Psoas muscle (tissue), 8 donors: ENCODE results near the gene CCDC70. TPM values are rescaled to one million over a fixed set of nuclear protein-coding genes. Genes with fewer than 3 reads are reported as not detected.

Experiments used
- ATAC-seq, 4 donors: fragments of 200-7000 bp; cut with Tn5 transposase; one replicate each; pipeline ENCODE4 v1.9.1; 2020; ENCODE audit warnings: moderate library complexity in 3 of 4, mild to moderate bottlenecking in 2 of 4
- DNase-seq, 2 donors: peaks; one replicate each; pipeline ENCODE4 v3.0.0-alpha.2; 2020
- H3K27ac ChIP-seq: fragments of 200-600 bp; one replicate; pipeline ENCODE4 v1.8.0; 2022
- H3K27me3 ChIP-seq, 3 donors: fragments of 200-600 bp in 1 of 3; one replicate each; pipeline versions ENCODE4 v1.6.1 to v1.8.0; 2013 to 2022; ENCODE audit warnings: low read length in 2 of 3, mild to moderate bottlenecking in 2 of 3, moderate library complexity in 1 of 3; ENCODE audit not compliant: insufficient read depth in 3 of 3
- H3K36me3 ChIP-seq, 2 donors: fragments of 200-600 bp in 1 of 2; one replicate each; pipeline versions ENCODE4 v1.6.1 to v1.8.0; 2013 to 2022; ENCODE audit warnings: low read depth in 1 of 2, mild to moderate bottlenecking in 1 of 2, moderate library complexity in 1 of 2; ENCODE audit not compliant: insufficient read depth in 1 of 2
- H3K4me1 ChIP-seq: fragments of 200-600 bp; one replicate; pipeline ENCODE4 v1.8.0; 2022
- H3K4me3 ChIP-seq: fragments of 200-600 bp; one replicate; pipeline ENCODE4 v1.8.0; 2022; ENCODE audit warnings: mild to moderate bottlenecking
- H3K9me3 ChIP-seq: fragments of 200-600 bp; one replicate; pipeline ENCODE4 v1.8.0; 2022
- WGBS, 3 donors: extraction: QIAGEN DNeasy Blood & Tissue Kit; methylation state at CpG; one replicate each; pipeline versions ENCODE4 v1.1.6 to v1.1.7; 2013; 5-methylcytosine and 5-hydroxymethylcytosine counted together
- intact Hi-C, 2 donors: fragments of 100-400 bp; cut with DNase I; formaldehyde crosslinking; loops; one replicate each; pipeline versions ENCODE4 v1.11.0 to v1.14.2; 2022
- polyA plus RNA-seq, 3 donors: library from polyadenylated mRNA; stranded (reverse); fragments of 200-250 nt; gene quantifications; one replicate each; pipeline ENCODE4 v1.2.3, GENCODE V29; 2013
- total RNA-seq, 4 donors: library from RNA; stranded (reverse); fragmentation: NEBNext Ultra II Directional in 2 of 4; extraction: Animal tissue kit (Norgen Biotek cat#: 25700) in 2 of 4; gene quantifications; one replicate each; pipeline versions ENCODE4 v1.2.1 to v1.2.4, GENCODE V29; 2021 to 2023
- TF ChIP-seq, protein P1 (sequence below): fragments of 200-600 bp; IDR thresholded peaks from one replicate; pipeline ENCODE4 v1.8.0; 2022; ENCODE audit warnings: antibody characterized with exemption
- donor health status: healthy with polysubstance abuse.
- donor health status: DM: no; HTN: no; CAD: no; lungs with moderate emphysema.
- donor health status: Bipolar disorder and iron deficiency.
- donor health status: healthy.
- donor health status: DM: yes; HTN: yes; CAD: no.
- donor health status: DM: no; HTN: no; CAD: no.
- donor health status: DM: no; HTN: no; CAD: no.
- donor health status: DM: yes; HTN: yes; CAD: no.

Gene CCDC70
- total and polyA plus RNA-seq, 7 donors: not detected

GRCh38 chr13:51914137-51914493, 52.3 kb downstream of the CCDC70 start:
- Histone ChIP-seq H3K36me3 (no peaks in the 10 kb centered on the region), H3K27me3 (no peaks in the 10 kb centered on the region), H3K4me3 (no peak overlapping the region), H3K9me3 (no peaks in the 10 kb centered on the region), H3K4me1 (no peaks in the 10 kb centered on the region), H3K27ac (no peak overlapping the region)
- DNase-seq (no peak), ATAC-seq (no peak)
- WGBS, 3 donors: 63 to 72% (median 67%) methylated on average over 7 of the region's 7 CpGs
- intact Hi-C loops: no loop called here
- TF ChIP-seq, protein P1, sequence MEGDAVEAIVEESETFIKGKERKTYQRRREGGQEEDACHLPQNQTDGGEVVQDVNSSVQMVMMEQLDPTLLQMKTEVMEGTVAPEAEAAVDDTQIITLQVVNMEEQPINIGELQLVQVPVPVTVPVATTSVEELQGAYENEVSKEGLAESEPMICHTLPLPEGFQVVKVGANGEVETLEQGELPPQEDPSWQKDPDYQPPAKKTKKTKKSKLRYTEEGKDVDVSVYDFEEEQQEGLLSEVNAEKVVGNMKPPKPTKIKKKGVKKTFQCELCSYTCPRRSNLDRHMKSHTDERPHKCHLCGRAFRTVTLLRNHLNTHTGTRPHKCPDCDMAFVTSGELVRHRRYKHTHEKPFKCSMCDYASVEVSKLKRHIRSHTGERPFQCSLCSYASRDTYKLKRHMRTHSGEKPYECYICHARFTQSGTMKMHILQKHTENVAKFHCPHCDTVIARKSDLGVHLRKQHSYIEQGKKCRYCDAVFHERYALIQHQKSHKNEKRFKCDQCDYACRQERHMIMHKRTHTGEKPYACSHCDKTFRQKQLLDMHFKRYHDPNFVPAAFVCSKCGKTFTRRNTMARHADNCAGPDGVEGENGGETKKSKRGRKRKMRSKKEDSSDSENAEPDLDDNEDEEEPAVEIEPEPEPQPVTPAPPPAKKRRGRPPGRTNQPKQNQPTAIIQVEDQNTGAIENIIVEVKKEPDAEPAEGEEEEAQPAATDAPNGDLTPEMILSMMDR: no peak

Other genes with a start within 250 kb of the CCDC70 start
- gene DHRS12, start 57.8 kb upstream of the CCDC70 start, total RNA-seq: 10 to 100 TPM in 1 of 4 donors, 1 to 10 TPM in 3; 4.1 to 10.1 (median 6.9) TPM
- 1 to 10 TPM; 3.4 to 4.9 (median 3.4) TPM for gene DHRS12, start 57.8 kb upstream of the CCDC70 start, polyA plus RNA-seq
- gene TMEM272, start 16.8 kb upstream of the CCDC70 start, total RNA-seq: under 1 TPM in 3 of 4 donors, not detected in 1; 0.30 to 0.49 (median 0.30) TPM
- under 1 TPM; 0.17 to 0.25 (median 0.18) TPM for gene TMEM272, start 16.8 kb upstream of the CCDC70 start, polyA plus RNA-seq
- 1 to 10 TPM; 1.3 to 3.5 (median 2.1) TPM for gene ATP7B, start 149.5 kb downstream of the CCDC70 start, total RNA-seq
- 1 to 10 TPM in 1 of 3 donors, under 1 TPM in 2; 0.72 to 1.1 (median 0.90) TPM for gene ATP7B, start 149.5 kb downstream of the CCDC70 start, polyA plus RNA-seq
- gene ALG11, start 150.4 kb downstream of the CCDC70 start, total RNA-seq: 10 to 100 TPM; 11.4 to 17.9 (median 16.0) TPM
- gene ALG11, start 150.4 kb downstream of the CCDC70 start, polyA plus RNA-seq: 10 to 100 TPM in 1 of 3 donors, 1 to 10 TPM in 2; 2.6 to 17.0 (median 4.2) TPM
- 10 to 100 TPM in 1 of 4 donors, 1 to 10 TPM in 3; 7.8 to 10.1 (median 9.1) TPM for gene UTP14C, start 162.7 kb downstream of the CCDC70 start, total RNA-seq
- 10 to 100 TPM in 1 of 3 donors, 1 to 10 TPM in 2; 5.0 to 10.9 (median 7.7) TPM for gene UTP14C, start 162.7 kb downstream of the CCDC70 start, polyA plus RNA-seq